Hematopoietic multipotent progenitor cell treated with erythropoietin and hydrocortisone succinate and interleukin-3 and kit ligand, for 6 days (in vitro differentiated cells): ENCODE data around the gene SRSF12.
"Not testable (repeated sequence)": the region's sequence is repeated elsewhere in the genome, so short reads cannot be mapped to it uniquely, and the experiment has no call there.

Experiments used
- DNase-seq: peaks from one replicate; pipeline ENCODE4 v3.0.0-alpha.2; 2015

The SRSF12 gene

GRCh38 chr6:89069536-89070163 is 48.2 kb downstream of the SRSF12 start:
- DNase-seq = no peak

DNA sequence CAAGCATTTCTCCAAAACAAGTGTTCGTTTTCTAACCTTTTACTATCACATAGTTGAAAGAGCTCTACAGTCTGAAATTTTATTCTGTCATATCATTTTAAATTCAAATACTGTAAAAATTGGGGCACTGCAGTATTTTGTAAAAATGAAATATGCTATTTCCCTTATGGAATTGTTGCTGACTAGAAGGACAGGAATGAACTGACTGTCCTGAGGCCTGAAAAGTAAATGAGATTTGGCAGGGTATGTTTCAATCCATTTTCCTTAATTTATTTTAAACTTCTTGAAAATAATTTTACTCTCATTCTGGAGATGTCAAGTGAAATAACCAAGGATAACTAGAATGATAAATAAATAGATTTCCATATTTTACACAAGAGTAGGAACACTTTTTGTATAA is 49.2 kb downstream of the SRSF12 start:
- DNase-seq = no peak

GRCh38 chr6:89067796-89068195 is 50.1 kb downstream of the SRSF12 start:
- no peak for DNase-seq

DNA sequence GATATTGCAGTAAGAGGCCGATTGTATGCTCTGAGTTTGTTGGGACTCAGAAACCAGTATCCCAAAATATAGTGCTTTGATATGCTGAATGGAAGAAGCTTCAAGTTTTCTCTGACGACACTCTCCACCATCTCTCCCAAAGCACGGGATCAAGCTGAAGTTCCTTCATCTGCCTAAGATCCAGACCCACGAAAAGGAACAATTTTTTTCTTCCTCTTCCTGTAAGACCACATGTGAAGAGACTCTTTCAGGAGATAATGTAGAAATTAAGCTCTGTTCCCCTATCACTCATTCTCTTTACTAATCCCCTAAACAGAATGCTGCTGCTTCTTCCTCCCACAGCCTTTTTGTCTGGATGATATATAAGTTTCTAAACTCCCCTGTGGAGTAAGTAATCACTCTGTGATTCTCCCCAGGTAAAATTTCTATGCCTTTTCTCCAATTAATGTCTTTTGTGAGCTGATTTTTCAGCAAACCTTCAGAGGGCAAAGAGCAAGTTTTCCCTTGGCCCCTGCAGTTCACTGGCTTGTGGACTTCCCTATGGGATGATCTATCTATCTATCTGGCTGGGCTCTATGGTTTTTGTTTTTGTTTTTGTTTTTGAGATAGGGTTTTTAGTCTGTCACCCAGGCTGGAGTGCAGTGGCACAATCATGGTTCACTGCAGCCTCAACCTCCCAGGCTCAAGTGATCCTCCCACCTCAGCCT is 50.8 kb downstream of the SRSF12 start:
- no peak for DNase-seq

GRCh38 chr6:89066121-89066520 is 51.8 kb downstream of the SRSF12 start:
- not testable (repeated sequence) for DNase-seq

- not testable (repeated sequence) for DNase-seq
Measured at GRCh38 chr6:89064931-89065330, 52.9 kb downstream of the SRSF12 start.

DNA sequence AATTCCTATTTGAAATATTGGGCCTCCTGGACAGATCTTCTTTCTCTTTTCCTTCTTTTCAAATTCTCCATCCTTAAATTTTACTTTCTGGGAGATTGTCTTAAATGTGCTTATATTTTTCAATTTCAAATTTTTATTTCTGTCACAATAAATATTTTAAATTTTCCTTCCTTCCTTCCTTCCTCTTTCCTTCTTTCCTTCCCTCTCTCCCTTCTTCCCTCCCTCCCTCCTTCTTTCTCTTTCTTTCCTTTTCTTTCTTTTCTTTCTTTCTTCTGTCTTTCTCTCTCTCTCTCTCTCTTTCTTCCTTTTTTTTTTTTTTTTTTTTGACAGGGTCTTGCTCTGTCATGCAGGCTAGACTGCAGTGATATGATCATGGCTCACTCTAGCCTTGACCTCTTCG is 54.0 kb downstream of the SRSF12 start:
- DNase-seq = no peak

DNA sequence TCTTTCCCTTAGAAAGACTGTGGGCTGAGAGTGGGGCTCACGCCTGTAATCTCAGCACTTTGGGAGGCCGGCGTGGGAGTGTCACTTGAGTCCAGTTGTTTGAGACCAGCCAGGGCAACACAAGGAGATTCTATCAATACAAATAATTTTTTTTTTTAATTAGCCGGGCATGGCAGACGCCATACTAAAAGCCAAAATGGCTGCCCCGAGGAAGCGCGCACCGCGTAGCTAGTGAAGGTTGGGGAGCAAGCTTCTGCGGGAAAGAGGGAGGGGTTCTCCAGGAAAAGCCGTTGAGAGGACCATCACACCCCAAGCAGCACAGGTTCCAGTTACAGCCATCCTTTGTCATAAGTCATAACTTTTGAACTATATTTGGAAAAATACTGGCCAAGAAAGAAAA is 58.6 kb downstream of the SRSF12 start:
- no peak for DNase-seq

DNA sequence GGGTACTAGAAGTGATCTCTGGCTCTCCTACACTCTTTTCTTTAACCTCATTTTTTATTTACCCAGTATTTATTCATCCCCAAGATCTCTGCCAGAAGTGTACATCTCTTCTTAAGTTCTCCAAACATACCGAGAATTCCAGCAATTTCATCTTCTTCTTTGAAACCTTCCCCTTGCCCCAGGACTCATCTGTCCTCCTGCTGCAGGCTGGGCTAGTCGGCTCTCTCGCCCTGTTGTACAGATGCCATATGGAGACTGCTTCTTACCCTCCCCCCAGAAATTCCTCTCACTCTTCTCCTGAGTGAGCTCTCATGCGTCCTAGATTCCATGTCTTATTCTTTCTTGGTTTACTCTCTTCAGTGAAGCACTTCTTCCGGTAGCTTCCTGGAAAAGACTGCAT is 59.2 kb downstream of the SRSF12 start:
- DNase-seq = no peak

DNA sequence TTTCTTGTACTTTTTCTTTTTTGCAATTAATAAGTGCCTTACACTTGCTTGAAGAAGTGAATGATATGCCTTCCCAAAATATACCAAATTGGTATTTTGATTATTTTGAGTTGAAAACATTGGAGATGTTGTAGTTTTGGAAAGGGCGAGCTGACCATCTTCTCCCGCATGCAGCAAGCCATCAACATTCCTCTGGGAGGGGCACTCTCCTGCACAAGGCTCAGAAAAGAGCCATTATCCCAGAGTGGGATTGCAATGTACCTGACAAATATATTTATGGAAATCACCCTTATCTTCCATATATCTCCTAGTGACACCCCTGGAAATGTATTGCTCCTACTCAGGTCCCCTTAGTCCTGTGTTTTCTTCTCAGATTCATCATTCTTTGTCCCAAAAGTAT is 60.1 kb downstream of the SRSF12 start:
- no peak for DNase-seq

- no peak for DNase-seq
Measured at GRCh38 chr6:89054208-89054607, 63.7 kb downstream of the SRSF12 start.

- DNase-seq = no peak
Measured at GRCh38 chr6:89051676-89052075, 66.2 kb downstream of the SRSF12 start.

- DNase-seq = no peak
Measured at GRCh38 chr6:89050697-89051096, 67.2 kb downstream of the SRSF12 start.

DNA sequence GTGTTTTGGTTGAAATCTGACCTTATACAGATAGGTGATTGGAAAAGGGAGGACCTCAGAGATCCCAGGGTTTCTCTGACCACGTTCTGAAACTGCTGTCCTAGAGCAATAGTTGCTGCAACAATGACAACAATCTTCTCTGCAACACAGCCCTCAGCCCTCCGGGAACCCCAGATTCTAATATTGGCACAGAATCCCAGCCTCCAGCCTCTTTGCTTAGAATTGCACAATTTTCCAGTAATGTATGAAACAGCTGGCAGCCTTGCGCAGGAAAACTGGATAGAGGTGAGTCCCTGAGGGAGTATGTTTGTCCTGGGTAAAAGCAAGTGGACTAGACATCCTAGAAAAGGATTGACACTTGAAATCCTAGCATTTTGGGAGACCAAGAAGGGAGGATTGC is 67.7 kb downstream of the SRSF12 start:
- no peak for DNase-seq

DNA sequence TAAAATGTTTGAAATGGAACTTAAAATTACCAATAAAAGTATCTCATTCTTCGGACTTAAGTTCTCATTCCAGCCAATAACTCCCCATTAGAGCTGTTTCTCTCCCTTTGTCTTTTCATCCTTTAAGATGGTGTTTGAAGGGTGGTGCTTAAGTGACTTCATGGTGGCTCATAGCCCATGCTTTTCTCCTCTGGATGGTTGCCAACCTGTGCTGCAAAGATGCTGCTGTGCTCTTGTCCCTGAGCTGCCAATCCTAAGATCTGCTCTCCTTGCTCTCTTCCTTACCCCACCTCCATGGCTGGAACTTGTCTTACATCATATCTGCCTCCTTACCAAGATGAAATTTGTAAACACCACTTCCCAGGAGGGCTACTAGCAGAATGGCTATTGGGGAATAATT is 68.9 kb downstream of the SRSF12 start:
- no peak for DNase-seq

- no peak for DNase-seq
Measured at GRCh38 chr6:89048288-89048923, 69.5 kb downstream of the SRSF12 start.

DNA sequence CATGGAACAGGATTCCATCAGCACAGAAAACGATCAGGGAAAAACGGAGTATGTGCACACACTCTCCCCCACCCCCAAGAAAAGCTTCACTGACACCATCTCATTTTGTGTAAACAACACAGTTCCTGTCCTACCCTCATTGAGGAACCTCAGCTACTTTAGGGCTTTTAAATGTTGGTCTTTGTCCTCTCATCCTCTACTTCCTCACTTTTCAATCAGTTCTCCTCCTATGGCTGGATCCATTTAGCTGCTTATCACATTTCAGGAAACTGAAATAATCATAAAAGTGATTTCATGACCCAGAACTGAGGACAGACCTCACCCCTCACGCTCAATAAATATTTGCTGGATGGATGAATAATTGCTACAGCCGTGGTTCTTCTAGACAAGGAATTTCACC is 70.4 kb downstream of the SRSF12 start:
- no peak for DNase-seq
